Bone marrow (tissue), 2 donors: Measurements from ENCODE around the gene EMX2.

Experiments used
- DNase-seq, 2 donors: peaks; one replicate each; lab custom pipeline; 2025; lab: John Stamatoyannopoulos, UW

Gene EMX2

DNA sequence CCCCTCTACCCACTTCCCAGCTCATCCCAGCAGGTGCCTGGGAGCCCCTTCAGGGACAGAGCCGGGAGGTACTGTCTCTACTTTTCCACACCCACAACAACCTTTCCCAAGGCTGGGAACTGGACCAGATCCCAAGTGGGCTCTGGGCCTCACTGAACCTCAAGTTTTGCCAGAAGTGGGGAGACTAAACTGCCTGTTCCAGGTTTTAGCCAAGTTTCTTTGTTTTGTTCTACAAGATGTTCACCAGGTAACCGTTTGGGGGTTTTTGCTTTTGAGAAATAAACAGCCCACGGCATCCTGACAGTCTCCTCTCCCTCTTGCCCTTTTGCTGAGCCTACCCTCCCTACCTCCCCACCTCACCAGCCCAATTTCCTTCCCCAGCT is 10.6 kb upstream of the EMX2 start:
- DNase-seq: no peak

DNA sequence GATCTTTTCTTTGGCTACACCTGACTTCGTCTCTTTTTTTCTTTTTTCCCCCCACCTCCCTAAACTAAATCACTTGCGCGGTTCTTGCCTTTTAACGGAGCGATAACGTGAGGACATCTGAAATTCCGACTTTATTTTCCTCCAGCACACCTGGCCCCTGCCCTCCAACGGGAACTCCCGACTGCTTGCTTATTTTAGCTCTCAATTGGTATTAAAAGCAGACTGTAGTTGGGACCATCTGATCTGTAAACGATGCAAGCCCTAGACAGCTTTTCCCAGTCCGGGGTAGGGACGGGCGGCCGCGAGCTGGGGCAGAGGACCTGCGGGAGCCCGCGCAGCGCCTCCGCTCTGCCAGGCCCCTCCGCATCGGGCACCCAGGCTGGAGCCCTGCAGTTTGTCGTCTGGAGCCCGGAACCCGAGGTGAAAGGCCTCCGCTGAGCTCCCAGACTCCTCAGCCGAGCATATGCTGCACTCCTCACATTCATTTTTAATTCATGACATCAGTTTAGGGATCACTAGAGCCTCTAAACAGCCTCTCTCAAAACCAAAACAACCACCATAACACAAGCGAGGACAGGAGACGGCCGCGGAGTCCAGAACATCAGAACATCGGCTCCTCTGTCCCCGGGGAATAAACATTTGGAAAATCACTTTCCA is 10.0 kb upstream of the EMX2 start:
- DNase-seq: no peak

DNA sequence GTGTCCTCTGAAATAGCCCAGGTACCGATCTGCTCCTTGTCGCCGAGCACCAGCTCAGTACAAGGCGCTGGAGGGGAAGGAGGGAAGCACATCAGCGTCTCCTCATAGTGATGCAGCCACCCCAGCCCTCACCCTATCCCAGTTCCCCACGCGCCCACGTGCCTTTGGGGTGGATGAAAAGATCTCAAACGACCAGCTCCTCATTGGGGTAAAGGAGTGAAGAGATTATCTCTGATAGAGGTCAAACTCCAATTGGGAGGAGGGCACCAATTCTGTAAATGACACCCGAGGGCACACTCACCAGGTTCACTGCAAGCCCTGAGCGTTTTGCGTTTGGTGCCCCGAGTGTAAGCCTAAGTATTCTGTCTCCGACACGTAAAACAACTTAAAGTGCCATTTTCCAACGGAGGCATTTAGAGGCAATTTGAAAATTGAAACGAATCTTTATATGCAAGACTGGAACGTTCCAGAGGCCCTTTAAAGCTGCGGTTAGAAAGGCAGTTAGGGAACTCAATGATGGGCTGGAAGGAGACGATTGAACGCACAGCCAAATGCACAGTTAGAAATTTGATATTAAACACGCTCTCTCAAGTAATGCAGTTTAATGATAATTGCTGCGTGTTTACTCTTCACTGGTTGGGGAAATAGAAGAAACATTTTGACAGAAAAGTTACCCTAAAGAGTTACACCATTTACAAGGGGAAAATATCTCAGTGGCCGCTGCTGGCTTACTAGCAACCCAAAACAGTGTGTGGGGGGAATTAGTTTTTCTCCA is 8.9 kb upstream of the EMX2 start:
- no peak for DNase-seq

DNA sequence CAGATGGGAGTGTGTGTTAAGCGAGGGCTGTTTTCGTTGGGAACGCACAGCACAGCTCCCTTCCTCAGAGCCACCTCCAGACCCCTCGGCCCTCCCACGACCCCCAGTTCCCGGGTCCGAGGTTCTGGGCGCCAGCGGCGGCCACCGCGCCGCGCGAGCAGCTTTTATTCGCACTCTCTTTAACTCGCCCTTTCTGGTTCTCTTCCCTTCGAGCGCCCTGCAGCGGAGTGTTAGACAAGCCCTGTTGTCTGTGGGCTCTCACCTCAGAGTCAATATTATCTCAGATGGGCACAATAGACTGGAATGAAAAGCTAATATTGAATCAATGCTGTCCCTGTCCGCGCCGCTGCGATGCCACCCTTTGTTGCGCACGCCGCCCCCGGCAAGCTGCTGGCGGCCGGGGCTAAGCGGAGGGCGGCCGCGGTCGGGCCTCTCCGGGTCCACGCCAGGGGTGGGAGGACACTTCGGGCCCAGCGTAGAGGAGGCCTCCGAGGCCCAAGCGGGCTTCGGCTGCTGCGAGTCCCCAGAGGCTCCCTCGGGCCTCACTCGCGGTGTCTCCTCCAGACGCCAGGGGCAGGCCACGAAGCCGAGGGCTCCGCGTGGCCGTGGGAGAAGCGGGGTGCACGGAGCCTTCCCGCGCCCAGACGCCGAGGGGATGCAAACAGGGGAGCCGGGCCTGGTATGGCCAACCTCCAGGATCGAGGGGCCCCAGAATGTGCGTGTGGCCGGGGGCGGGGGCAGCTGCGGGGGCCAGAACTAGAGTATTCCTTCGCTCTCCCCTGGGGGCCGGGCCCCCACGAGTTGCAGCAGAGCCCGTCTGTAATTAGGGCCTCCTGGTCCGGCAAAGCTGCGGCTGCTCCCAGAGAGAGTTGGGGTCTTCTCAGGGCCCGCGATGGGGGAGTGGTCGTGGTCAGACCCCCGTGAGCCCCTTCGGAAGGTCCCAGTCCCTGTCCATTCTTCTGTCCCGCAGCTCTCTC is 7.9 kb upstream of the EMX2 start:
- no peak for DNase-seq

DNA sequence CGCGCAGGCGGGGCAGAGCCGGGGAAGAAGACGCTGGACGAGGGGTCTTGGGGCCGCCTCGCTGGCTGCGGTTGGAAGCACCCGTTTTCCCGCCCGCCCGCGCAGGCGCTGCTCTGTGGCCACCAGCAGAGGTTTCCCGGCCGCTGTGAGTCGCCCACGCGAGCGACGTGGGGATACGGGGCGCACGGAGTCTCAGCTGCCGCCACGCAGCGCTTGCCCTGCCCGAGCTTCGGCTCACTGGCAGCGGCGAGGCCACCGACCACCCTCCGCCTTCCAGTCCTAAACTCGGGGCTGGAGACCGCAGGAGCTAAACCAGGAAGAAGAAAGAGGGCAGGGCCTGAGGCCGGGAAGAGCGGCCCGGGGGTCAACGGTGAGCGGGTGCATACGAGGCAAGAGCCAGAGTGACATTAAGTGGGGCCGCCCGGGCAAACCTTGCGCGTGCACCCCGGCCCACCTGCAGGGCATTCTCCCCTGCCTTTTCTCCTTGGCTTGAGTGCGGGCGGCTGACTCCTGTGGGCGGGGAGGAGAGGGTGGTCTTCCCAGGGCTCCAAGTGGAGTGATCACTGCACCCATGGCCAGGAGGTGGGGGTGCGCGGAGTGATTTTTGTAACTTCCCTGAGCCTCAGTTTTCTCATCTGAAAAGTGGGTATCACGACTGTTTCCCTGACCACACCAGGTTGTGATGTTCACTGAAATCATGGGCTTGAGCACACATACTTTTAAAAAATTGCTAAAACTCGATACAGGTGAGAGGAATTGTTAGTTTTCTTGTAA is 7.1 kb upstream of the EMX2 start:
- no peak for DNase-seq

DNA sequence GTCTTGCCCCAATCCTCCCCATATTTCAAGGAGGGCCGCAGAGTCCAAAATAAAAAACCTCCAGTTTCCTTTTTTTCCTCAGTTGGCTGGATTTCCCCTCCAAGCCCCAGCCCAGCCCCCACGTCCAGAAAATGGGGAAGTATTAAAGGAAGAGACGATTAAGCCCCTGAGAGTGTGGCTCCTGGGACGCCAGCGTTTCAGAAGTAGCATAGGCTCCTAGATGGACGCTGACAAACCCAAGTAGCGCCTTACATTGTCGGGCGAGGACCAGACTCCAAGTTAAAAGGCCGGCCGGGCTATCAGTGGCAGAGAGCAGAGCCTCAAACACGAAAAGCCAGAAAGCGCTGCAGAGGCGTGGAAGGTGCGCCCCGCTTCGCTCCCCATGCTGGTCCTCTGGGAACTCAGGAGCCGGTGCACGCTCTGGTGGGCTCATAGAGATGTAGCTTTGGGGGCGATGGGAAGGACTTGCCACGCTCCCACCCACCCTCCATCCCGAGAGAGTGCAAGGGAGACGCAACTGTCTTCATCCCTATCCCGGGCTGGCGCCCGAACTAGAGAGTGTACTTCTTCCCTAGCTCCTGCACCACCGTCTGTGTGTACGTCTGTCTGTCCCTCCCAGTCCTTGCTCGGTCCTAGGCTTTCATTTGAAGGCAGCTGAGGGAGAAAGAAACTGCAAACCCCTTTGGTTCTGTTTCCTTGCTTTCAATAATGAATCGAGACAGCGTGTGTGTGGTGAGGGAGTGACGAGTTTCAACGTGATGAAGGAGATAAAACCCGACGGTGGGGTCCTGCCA is 6.3 kb upstream of the EMX2 start:
- DNase-seq: no peak

DNA sequence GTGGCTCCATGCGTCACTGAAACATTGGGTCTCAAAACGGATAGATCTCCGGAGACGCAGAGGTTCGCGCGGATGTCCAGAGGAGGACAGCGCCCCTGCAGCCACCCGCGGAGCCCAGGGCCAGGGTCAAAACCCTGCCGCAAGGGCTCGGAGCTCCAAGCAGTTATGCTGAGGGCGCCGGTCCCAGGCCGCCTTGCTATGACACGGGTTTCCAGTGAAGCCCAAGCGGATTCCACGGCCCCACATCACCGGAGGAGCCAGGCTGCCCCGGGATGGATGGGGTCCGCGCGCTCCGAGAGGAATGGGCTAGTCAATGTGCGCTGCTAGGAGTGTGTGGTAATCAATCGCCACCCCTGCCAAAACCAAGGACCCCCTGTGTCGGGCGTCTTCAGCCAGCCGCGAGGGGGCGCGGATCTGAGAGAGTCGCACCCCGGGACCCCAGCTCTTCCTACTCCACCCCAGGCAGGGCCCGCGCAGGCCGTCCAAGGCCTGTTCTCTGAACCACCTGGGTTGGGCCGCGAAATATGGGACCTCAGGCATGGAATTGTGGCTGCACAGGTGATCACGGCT is 5.6 kb upstream of the EMX2 start:
- DNase-seq: no peak

DNA sequence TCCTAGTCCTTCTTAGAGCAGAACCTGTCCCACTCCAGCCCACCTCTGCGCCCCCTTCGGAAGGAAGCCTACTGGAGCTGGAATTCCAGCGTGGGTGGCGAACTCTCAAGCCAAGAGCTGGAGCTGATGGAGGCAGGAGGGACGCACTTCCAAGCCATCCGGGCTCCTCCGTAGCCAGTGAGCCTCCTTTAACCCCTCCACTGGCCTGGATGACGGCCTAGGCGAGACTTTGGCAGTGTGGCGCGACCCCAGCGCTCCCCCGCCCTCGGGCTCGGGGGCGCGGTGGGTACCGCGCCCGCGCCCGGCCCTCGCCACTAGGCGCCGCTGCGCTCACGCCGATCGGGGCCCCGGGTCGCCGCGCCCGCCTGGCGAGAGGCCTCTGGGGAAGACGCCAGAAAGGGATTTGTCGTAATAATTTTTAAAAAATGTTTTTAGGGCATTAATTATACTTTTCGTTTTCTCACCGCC is 5.1 kb upstream of the EMX2 start:
- DNase-seq: no peak

DNA sequence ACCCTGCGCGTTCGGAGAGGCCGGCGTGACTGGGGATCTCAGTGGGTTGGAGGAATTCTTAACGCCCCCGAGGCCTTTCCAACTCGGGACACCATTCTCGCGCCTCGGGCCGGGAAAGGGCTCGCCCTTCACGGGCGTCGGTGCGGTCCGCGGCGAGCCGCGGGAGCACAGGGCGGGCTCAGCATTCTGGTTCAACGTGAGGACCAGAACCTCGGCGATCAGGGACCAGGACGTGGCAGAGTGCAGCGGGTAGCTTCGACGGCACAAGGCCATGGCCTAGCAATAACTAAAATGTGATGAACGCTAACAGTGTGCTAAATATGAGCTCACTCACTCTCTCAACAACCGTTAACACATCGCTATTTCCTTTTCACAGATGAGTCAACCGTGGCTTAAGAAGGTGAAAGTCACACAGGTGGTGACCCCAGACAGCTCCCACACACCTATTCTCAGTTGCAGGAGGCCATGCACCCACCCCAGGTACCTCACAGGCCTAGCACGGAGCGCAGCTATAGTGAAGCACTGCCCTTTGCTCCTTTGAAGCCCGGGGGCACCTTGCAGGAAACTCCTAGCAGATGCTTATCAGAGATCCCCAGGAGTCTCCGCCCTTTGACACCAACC is 4.5 kb upstream of the EMX2 start:
- no peak for DNase-seq

DNA sequence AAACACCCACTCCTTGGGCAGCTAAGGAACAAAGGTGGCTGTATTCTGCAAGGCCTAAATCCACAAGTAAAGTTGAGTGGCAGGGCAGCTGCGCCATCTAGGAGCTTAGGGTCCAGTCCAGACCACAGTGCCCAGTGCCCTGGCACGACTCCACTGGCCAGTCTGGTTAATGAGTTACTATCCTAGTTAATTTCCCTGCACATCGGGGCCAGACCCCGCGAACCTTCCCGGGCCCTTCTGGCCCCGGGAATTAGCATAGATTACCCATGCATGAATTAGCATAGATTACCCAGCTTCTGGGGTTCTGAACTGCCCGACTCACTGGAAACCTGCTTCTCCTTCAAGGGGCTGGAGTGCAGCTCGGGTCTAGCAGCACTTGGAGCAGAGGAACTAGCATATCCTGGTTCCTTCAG is 3.2 kb upstream of the EMX2 start:
- no peak for DNase-seq

DNA sequence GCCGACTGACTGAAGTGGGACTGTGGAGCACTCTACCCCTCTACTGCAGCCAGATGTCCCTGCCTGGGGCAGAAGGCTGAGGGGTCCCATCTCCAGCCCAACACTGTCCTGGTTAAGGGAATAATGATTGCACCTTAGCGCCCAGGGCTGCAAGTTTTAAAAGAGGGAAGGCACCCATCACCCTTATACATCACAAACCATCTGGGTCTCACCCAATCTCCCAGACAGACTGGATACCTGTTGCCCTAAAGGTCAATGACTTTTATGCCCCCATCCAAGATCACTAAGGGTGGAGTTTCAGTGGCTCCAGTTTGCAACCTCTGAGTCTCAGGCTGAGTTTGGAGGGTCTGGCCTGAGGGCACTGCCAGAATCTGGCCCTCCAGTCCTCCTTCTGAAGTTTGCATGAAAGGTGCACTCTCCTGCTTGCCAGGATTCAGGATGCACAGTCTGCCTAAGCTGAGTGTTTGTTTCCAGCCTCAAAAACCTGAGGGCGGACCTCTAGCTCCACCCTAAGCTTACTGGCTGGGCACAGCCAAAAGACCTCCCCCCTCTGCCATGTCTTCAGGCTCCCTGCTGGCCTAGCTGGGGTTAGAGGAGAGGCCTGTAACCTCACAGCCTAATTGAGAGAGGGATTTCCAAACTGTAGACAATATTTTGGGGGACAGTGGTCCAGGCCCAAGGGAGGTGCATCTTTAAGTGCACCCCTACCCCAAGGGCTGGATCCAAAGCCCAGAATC is 2.5 kb upstream of the EMX2 start:
- DNase-seq: no peak

DNA sequence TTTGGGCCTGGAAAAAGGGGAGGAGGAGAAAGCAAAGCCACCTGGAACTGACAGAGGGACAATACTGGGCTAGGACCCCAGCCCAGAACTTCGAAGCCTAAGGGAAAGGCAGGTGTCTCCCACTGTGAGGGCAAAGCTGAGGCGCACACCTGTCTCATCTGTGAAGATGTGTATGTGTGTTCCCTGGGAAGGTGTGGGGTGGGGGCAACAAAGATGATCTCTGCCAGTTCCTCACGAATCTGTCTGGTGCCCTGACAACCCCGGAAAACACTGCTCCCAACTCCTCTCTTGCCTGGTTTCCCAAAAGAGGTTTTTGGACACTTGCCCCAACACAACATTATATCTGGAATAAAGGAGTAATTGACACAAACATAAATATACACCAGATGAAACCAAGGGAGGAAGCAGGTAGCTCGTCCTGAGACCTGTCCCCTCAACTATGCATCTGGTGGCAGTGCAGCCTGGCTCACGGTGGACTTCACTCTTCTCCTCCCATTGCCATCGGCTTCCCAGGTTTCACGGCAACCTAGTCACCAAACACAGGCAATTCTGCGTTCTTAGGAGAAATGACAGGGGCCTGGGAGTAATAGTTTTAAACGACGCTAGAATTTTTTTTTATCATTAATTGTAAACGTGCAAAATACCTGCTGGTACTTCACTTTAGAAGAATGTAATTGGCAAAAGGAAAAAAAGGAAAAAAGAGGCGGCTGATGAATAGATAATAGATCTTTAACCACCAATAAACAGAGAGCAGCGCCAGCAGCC is 1.7 kb upstream of the EMX2 start:
- DNase-seq: no peak

DNA sequence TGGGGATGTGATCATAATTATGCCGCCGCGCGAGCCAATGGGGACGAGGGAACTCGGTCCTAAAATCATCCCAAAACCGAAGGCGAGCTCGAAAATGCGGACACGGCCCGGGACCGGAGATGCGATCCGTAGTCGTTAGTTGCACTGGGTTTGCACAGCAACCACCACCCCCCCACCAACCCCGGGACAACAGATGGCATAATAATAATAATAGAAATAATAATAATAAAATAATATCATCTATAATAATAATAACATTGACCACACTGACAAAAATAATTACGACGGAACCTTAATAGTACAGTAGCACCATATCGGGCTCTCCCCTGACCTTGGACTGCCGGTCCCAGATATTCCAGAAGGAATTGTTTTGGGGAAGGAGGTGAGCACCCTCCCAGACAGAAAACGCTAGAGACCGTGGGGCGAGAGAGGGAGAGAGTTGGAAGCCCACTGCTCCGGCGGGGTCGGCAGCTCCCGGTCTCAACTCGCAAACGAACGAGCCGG is 1.1 kb upstream of the EMX2 start:
- DNase-seq: no peak

DNA sequence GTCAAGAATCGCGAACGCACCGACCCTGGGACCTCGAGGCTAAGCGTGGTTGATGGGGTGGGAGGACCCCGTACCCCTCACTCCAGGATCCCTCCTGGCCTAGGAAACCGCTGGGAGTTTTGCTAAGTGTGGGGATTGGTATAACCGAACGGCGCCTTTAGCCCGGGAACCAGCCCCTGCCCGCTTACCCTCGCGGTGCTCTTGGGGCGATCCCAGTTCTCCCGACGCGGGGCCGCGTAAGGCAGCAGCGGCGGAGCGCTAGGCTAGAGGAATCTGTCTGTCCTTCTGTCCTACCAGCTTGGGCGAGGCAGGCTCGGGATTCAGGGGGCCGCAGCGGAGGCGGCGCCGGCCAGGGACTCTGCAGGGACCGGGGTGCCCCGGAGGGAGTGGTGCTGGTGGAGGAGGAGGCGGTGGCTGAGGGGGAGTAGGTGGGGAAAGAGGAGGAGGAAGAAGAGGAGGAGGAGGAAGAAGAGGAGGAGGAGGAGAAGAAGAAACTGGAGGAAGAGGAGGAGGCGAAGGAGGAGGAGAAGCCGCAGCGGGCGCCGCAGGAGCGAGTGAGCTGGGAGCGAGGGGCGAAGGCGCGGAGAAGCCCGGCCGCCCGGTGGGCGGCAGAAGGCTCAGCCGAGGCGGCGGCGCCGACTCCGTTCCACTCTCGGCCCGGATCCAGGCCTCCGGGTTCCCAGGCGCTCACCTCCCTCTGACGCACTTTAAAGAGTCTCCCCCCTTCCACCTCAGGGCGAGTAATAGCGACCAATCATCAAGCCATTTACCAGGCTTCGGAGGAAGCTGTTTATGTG is 439 bp upstream of the EMX2 start:
- DNase-seq: no peak

DNA sequence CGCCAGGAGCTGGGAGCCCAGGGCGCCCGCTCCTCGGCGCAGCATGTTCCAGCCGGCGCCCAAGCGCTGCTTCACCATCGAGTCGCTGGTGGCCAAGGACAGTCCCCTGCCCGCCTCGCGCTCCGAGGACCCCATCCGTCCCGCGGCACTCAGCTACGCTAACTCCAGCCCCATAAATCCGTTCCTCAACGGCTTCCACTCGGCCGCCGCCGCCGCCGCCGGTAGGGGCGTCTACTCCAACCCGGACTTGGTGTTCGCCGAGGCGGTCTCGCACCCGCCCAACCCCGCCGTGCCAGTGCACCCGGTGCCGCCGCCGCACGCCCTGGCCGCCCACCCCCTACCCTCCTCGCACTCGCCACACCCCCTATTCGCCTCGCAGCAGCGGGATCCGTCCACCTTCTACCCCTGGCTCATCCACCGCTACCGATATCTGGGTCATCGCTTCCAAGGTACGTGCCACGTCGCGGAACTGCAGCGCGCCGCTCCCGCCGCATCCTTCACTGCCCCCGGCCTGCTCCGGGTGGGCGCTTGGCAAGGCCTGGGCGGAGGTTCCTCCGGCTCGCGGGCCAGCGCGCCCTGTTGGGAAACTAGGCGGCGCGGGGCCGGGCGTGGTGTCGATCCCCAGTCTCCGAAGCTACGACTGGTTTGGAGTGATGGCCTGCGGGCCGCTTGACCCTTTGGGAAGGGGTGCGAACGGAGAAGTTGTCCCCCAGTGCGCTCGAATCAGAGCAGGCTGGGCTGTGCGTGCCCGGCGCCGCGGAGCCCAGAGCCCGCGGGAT is 868 bp downstream of the EMX2 start:
- DNase-seq: no peak

DNA sequence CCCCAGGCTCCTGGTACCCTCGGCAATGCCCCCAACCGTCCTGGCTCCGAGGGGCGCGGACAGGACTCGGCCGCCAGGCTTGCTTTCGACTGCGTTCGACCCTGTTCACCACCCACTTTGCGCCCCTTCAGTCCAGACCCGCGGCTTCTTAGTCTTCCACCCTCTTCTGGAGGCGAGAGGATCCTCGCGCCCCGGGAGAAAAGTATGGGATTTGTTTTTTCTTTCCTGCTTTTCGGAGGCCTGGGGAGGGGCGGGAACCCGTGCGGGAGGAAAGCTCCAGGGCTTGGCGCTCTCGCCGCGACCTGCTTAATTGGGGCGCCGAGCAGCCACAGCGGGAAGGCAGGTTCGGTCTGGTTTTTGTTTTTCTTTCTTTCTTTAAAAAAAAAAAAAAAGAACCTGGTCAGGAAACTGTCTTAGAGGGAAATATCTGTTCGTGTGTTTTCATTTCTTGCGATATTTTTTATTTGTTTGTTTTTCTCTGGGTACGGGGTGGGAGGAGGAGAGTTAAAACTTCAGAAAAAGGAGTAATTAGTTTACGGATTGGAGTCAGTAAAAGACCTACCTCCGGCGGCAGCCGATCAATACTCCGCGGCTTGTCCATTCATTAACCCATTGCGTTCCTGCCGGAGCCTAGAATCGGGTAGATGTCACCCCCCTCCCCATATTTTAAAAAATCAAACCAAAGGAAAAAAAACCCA is 1.6 kb downstream of the EMX2 start:
- no peak for DNase-seq
